ENCODE measurements around the gene SNRNP35.
"Not testable (repeated sequence)": the region's sequence is repeated elsewhere in the genome, so short reads cannot be mapped to it uniquely, and the experiment has no call there.

The SNRNP35 gene

GRCh38 chr12:123514582-123515221, 56.8 kb downstream of the SNRNP35 start:
- not testable (repeated sequence) for H3K27ac ChIP-seq; DNase-seq (ENCODE audit: low read depth, low spot score)

- DNase-seq (ENCODE audit: low read depth, low spot score) = no peak
- H3K27ac ChIP-seq = no peak overlapping the region
Measured at GRCh38 chr12:123516216-123516780, 58.4 kb downstream of the SNRNP35 start.
